ENCODE data around the gene PLXNC1. TPM values are rescaled to one million over a fixed set of nuclear protein-coding genes. Genes with fewer than 3 reads are reported as not detected.

The PLXNC1 gene
- total RNA-seq, 1 experiment from 2014 or later, result not detected

DNA sequence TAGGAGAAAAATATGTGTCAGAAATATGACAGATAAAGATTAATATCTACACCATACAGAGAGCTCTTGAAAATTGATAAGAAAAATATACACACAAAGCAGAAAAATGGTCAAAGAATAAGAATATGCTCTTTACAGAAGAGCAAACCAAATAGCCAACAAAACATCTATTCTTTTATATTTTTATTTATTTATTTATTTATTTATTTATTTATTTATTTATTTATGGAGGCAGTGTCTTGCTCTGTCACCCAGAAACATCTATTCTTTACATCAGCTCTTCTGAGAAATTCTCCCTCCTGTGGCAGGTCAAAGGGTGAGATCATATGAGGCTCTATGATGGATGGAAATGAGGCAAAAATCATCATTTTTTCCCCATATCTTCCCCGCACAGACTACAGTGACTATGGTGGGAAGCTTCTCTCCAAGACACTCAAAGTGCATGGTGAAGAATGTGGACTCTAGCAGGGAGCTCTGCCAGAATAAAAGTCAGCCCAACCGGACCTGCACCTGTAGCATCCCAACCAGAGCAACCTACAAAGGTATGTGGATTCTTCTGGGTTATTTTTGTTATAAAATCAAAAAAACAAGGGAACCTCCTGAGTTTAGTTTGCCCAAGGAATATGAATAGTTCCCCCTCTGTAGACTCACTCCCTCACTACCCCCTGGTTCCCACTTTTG, 71.4 kb downstream of the PLXNC1 start:
- in situ Hi-C loops (cut with HindIII; ENCODE audit: low sequenced_read_pairs), result no loop called here

DNA sequence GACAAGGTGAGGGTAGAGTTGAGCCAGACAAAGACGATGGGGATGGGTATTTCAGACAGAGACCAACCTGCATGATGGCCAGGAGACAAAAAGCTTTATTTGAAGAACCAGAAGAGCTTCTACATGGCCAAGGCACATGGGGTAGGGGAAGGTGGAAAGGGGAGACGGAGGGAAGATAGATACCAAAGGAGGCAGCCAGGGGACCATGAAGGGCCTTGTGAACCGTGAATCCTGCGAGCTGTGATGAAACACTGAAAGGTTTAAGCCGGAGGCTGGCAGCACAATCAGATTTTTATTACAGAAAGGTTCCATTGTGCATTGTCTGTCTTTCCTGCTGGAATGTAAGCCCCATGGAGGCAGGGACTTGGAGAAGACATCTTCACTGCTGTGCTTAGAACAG, 72.4 kb downstream of the PLXNC1 start:
- DNase-seq (ENCODE audit: low spot score), result no peak
- in situ Hi-C loops (cut with HindIII; ENCODE audit: low sequenced_read_pairs), result no loop called here

More for the DNA sequence above, 71.4 kb downstream of the PLXNC1 start:
- DNase-seq (ENCODE audit: low spot score), result no peak

DNA sequence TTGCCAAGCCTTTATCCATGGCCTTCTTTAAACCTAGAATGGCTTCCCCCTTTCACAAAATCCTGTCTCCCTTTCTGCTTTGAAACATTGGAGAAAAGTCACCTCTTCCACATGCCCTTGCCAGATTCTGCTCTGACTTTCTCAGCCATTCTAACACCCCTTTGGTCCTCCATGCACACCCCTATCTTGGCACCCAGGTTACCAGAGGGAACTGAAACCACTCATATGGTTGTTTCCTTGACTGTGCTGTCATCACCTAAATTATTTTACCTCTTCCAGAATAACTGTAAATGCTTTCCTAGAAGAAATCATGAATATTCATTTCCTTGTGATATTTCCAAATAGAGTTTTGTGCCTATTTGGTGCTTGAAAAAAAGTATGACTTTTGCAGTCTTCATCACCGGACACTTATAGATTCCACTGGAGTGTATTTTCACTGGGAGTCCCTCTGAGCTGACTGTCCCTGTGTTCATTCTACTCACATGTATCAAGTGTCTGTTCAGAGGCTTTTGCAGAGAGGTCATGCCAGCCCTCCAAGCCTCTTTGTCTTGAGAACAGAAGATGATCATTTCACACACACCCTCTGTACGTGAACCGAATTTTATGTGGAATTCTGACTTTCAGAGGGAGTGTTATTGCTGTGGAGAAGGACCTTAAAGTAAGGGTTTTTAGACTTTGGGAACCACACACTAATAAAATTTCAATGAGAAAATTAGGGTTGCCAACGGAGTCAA, 74.1 kb downstream of the PLXNC1 start:
- DNase-seq (ENCODE audit: low spot score), result no peak
- in situ Hi-C loops (cut with HindIII; ENCODE audit: low sequenced_read_pairs), result no loop called here

DNA sequence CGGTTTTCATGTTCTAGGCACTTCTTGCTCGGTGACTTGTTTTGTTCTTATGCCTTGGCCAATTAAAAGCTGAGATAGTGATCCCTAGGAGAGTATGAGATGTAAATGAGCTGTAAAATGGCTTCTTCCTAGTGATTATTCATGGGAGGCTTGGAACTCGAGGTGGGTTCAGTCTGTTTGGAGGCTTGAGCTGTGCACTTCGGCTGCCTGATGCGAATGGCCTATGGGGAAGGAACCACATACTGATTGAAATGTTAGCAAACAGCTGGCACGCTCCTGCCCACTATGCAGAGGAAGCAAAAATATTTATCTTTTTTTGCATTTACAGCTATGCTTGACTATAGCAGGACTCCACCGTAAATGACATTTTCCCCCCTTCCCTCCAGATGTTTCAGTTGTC, 75.5 kb downstream of the PLXNC1 start:
- in situ Hi-C loops (cut with HindIII; ENCODE audit: low sequenced_read_pairs), result no loop called here
- DNase-seq (ENCODE audit: low spot score), result no peak

DNA sequence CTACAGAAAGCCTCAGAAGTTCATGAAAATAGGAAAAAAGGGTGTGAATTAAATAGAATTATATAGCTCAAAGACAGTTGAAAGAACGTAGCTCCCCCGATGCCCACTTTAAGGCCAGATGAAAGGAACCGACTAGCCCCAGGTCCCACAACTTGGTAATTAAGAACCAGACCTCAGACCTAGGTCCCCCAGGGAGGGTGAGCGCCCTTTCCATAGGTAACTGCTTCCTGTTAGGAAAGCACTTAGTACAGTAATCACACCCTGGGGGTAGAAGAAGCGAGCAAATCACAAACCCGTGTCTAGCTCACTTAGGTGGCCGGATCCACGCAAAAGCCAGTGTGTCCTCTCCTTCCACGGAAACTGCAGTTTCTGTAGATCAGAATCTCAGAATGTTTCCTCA, 77.1 kb downstream of the PLXNC1 start:
- in situ Hi-C loops (cut with HindIII; ENCODE audit: low sequenced_read_pairs), result no loop called here
- DNase-seq (ENCODE audit: low spot score), result no peak

DNA sequence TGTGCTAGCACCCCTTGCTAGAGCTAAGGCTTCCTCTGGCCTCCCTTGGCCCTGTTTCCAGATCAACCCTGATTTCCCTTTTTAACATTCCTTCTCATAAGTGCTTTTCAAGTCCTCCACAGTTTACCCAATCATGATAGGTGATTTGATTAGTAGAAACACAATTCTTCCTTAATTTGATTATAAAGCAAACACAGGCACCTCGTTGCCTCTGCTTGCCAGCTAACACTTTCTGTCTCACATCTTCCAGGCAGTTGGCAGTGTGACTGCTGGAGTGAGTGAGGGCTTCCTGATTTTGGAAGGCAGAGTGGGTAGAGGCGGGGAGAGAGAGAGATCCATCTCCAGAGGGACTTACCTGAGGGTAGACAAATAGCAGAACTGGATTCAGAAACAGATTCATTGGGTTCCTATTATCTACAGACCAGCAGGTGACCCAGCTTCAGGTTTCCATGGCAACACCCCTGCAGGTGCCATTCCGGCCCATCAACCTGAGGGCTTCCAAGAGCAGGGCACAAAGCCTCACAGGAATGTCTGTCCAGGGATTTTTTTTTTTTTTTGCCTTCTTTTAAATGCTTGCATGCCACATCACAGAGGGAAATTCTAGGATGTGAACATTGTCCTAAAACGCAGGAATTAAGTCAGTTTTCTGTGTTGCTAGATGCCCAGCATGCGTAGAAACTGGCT, 77.7 kb downstream of the PLXNC1 start:
- in situ Hi-C loops (cut with HindIII; ENCODE audit: low sequenced_read_pairs), result no loop called here

DNA sequence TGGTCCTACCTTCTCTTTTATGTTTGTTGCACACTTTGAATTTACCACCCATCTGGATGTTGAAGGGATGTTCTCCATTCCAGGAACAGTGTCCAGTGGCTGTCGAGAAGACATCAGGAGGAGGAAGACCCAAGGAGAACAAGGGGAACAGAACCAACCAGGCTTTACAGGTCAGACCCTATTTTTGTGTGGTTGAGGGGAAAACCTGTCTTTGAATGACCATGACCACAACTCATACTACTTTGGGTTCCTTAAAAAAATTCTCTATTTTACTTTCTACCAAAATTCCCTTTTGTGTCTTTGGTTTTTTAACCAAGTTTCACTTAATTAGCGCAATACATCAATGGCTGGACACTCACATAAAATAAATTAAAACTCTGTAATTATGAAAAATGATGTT, 78.7 kb downstream of the PLXNC1 start:
- no peak for DNase-seq (ENCODE audit: low spot score)
- in situ Hi-C loops (cut with HindIII; ENCODE audit: low sequenced_read_pairs), result no loop called here

More for the DNA sequence above, 77.7 kb downstream of the PLXNC1 start:
- DNase-seq (ENCODE audit: low spot score), result peak; percentile 47

DNA sequence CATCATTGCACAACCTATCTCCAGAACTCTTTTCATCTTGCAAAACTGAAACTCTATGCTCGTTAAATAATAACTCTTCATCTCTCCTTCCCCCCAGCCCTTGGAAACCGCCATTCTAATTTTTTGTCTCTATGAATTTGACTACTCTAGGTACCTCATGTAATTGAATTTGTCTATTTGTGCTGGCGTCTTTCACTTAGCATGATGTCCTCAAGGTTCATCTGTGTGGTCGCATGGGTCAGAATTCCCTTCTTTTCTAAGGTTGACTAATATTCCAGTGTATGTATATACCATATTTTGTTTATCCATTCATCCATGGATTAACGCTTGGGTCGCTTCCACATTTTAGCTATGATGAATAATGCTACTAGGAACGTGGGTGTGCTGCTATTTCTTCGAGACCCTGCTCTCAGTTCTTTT, 80.1 kb downstream of the PLXNC1 start:
- DNase-seq (ENCODE audit: low spot score), result no peak
- in situ Hi-C loops (cut with HindIII; ENCODE audit: low sequenced_read_pairs), result no loop called here

DNA sequence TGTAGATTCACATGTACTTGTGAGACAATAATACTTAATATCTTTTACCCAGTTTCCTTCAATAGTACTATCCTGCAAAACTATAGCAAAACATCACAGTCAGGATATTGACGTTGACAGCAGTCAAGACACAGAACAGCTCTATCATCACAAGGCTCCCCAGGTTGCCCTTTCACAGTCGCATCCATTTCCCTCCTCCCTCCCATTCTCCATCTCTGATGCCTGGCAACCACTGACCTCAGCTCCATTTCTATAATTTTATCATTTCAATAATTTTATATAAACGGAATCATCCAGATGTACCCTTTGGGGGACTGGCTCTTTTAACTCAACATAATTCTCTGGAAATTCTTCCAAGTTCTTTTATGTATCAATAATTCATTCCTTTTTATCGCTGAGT, 81.5 kb downstream of the PLXNC1 start:
- no peak for DNase-seq (ENCODE audit: low spot score)
- in situ Hi-C loops (cut with HindIII; ENCODE audit: low sequenced_read_pairs), result no loop called here

DNA sequence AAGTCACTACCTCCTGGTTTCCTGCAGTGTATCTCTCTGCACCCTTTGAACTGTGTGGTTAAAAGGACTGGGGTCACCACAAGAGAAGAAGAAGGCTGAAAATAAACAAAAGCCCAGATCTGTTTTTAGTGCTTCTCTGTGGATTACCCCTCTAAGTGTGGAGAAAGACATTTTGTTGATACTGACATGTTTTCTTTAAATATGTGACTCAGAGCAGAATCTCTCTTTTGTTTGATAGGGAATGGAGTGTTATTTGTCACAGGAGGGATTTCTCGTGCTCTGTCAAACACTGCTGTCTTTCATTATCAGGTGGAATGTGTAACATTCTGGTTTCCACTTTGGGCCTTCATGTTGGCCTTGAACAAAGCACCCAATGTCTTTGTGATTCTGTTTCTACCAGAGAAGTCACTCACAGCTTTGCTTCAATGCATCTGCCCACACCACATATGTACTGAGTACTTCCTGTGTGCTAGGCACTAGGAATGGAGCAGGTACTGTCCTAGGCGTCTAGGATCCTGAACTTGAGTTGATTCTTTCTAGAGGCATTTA, 82.1 kb downstream of the PLXNC1 start:
- DNase-seq (ENCODE audit: low spot score), result no peak
- in situ Hi-C loops (cut with HindIII; ENCODE audit: low sequenced_read_pairs), result no loop called here

DNA sequence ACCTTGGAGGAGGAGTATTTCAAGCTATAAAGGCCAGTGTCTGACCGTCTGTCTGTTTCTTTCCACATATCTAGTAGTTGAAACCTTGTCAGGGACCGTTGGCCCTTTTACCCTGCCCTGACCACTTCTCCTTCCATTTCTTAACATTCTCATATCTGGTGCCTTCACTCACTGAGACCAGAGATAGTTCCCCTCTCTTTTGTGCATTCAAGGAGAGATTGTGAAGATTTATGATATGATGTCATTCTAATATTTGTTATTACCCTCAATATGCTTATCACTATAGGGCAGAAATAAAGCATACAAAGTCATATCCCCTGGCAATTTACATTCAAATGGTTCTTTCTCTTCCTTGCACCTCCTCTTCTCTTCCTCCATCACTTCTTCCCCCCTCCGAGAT, 83.3 kb downstream of the PLXNC1 start:
- no peak for DNase-seq (ENCODE audit: low spot score)
- in situ Hi-C loops (cut with HindIII; ENCODE audit: low sequenced_read_pairs), result no loop called here

DNA sequence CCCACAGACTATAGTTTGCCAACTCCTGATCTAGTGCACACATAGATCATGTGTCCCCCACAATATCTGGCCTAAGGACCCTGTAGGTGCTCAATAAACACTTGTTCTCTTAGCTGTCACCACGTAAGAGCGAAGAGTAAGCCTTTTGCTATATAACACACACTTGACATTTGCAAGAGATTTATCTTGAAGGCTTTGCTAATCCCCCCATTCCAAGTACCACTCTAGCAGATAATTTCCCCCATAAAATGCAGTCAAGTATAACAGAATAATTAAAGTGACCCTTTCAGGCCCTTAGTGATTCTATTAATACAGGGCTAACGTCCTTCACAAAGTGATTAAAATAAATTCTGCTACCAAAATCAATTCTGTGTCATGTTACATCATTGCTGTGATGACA, 87.5 kb downstream of the PLXNC1 start:
- DNase-seq (ENCODE audit: low spot score), result no peak
- in situ Hi-C loops (cut with HindIII; ENCODE audit: low sequenced_read_pairs), result no loop called here

DNA sequence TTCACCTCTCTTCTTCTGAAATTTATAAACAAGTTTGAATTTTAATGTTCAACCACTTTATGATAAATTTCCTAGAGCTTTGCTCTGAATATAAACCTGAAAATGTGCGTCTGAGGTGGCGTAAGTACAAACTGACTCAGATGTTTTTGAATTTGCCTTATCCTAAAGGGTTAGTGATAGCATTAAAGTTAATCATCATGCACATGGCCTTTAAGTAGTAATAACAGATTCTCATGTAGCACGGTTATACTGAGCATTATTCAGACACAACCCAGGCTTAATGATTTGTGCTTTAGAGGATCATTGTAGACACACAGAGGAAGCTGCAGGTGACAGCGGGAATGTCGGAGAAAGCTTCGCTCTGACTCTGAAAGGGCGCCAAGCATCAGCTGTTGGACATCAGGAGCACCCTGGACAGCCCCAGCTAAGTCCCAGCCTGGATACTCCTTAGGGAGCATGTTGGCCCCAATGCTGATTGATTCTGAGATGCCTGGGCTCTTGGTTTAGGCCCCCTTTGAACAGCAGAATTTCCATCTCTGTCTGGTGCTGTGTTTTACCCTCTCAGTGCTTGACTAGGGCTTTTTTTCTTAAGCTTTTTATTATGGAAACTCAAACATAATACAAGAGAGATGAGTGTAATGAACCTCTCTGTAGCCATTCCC, 91.1 kb downstream of the PLXNC1 start:
- DNase-seq (ENCODE audit: low spot score), result no peak
- in situ Hi-C loops (cut with HindIII; ENCODE audit: low sequenced_read_pairs), result no loop called here

DNA sequence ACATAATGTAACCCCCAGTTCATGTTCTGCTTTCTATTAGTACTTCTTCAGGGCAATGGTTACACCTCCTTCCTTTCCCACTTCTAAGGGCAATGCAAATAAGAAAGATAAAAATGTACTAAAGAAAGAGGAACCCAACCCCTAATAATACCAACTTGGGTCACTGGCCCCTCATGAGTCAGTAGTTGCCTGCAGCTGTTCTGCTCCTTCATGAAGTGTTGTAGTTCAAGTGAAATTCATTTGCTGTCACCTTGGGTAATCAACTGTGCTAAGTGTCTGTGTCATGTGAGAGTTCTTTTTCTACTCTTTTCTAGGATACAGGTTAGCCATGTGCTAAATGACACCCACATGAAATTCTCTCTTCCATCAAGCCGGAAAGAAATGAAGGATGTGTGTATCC, 91.8 kb downstream of the PLXNC1 start:
- in situ Hi-C loops (cut with HindIII; ENCODE audit: low sequenced_read_pairs), result no loop called here
- no peak for DNase-seq (ENCODE audit: low spot score)

DNA sequence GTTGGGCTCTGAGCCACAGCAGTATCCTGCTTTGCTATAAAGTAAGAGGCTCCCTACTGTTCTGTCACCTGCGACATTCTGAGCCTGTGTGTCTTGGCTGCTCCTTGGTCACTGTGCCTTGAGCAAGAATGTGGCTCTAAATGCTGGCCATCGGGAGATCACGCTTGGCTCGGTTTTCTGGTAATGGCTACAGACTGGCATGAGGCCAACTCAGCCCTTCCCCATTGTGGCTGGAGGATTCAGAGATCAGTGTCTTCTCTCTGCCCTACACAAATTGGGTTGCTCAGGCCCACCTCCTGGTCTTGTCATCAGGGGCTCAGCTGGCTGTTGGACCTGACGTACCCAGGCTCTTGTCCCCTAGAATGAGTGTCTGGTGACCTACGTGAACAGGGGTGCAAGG, 94.5 kb downstream of the PLXNC1 start:
- in situ Hi-C loops (cut with HindIII; ENCODE audit: low sequenced_read_pairs), result no loop called here
- peak; percentile 9 for DNase-seq (ENCODE audit: low spot score)

DNA sequence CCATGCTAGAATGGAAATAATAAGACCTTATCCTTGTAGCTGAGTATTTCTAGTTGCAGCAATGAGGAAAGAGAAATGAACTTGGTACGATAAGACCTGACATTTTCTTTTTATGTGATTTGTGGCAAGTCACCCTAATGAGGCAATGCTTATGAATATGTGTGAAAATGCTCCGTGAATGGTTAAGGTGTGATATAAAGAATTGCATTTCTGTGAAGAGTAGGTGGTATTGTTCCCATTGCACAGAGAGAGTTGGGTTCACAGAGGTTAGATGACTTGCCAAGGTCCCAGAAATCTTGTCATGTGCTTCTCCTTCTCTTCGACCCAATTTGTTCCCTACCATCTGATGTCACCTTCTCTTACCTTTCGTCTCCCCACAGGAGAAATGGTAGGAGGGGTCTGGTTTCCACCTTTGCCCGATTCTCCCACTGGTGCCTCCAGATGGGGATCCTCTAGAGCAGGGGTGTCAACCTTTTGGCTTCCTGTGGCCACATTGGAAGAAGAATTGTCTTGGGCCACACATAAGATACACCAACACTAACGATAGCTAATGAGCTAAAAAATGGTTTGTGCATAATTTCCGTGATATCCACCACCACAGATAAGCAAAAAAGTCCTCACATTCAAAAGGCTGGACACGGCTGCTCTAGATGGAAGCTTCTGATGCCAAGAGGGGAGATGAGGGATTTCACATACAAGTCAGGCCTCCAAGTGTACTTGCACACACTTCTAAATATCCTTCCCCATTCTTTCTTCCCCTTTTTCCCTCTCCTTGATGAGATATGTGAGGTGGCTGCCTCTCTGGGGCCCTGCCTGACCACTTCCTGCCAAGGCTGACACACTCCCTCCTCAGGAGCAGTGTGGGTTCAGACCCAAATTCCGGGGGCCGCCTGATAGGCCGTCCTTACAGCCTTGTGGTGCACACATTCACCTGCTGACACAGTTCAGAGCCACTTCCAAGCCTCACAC, 96.1 kb downstream of the PLXNC1 start:
- in situ Hi-C loops (cut with HindIII; ENCODE audit: low sequenced_read_pairs), result no loop called here
- no peak for DNase-seq (ENCODE audit: low spot score)

DNA sequence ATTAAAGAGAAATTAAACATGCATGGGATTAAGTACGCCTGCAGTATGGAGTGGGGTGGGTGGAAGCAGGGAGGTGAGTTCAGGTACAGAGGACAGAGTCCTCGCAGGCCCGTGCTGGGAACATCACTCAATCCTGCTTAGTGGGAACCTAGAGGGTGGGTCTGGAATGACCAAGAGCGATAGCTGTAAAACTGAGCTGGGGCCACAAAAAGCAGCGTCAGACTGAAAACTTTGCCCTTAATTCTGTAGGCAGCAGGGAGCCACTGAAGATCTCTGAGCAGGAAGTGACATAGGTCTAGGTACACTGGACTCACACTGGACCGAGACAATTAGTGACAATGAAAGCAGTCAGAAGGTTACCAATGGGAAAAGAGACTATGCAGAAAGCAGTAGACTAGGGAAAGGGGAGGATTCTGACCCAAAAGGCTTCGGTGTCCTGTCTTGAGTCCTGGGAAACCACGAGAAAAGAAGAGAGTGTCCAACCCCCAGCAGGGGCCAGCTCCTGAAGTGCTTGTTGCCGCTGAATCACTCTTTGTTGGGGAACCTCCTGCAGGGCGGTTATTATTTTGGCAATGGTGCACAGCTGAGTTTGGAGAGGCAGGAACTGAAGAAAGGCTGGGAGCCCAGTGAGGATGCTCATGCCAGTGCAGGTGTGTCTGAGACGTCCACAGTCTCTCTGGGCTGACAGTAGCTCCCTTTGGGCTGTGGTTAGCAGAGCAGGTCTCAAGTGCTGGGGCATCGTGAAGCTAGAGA, 97.4 kb downstream of the PLXNC1 start:
- in situ Hi-C loops (cut with HindIII; ENCODE audit: low sequenced_read_pairs), result no loop called here
- peak; percentile 23 for DNase-seq (ENCODE audit: low spot score)

DNA sequence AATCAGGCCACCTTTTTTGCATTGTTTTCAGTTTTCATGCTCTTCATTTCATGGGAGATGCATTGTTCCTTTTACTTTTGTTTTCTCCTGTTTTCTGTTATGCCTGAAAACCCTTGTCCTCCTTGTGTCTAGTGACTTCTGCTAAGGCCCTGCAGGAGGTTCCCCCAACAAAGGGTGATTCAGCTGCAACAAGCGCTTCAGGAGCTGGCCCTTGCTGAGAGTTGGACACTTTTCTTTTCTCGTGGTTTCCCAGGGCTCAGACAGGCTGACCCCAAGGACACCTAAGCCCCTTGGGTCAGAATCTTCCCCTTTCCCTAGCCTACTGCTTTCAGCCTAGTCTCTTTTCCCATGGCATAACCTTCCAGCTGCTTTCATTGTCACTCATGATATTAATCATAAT, 98.9 kb downstream of the PLXNC1 start:
- DNase-seq (ENCODE audit: low spot score), result no peak

More for the DNA sequence above, 98.9 kb downstream of the PLXNC1 start:
- in situ Hi-C loops (cut with HindIII; ENCODE audit: low sequenced_read_pairs), result no loop called here

All from G401 (cell line).